Cardiac muscle cell (in vitro differentiated cells and primary cell): ENCODE measurements around the gene LRRC8E. TPM values are rescaled to one million over a fixed set of nuclear protein-coding genes. Genes with fewer than 3 reads are reported as not detected.
"Not testable (repeated sequence)": the region's sequence is repeated elsewhere in the genome, so short reads cannot be mapped to it uniquely, and the experiment has no call there.

Experiments used
- DNase-seq, 2 donors: peaks; one replicate each; pipeline versions ENCODE4 v3.0.0 to v3.0.0-alpha.2; 2010 to 2017; ENCODE audit warnings: low read depth in 1 of 2, low spot score in 1 of 2
- H3K27ac ChIP-seq: fragments of 200-600 bp; sonication (generic); 2 replicates; pipeline ENCODE4 v1.5.1; 2016
- H3K27me3 ChIP-seq: fragments of 200-600 bp; sonication (generic); 2 replicates; pipeline ENCODE4 v1.6.0; 2016; ENCODE audit warnings: control low read depth
- H3K36me3 ChIP-seq: fragments of 200-600 bp; sonication (generic); 2 replicates; pipeline ENCODE4 v1.5.1; 2016; ENCODE audit warnings: control low read depth
- H3K4me1 ChIP-seq: fragments of 200-600 bp; sonication (generic); 2 replicates; pipeline ENCODE4 v1.8.1; 2017; ENCODE audit warnings: low read depth, mild to moderate bottlenecking, mixed run types
- H3K4me3 ChIP-seq: fragments of 200-600 bp; sonication (generic); 2 replicates; pipeline ENCODE4 v1.5.1; 2016; ENCODE audit warnings: mild to moderate bottlenecking
- H3K9me3 ChIP-seq: fragments of 200-600 bp; sonication (generic); 2 replicates; pipeline ENCODE4 v1.5.1; 2017; ENCODE audit warnings: low read depth, mild to moderate bottlenecking, control low read depth
- polyA plus RNA-seq: library from polyadenylated mRNA; unstranded; fragments of >200 nt; fragmentation: Nextera tagmentation; extraction: Ambion mirVana; gene quantifications from 2 replicates; pipeline ENCODE4 v1.2.1, GENCODE V29; 2016
- total RNA-seq: library from RNA; depleted of rRNA; stranded (reverse); fragments of >200 nt; gene quantifications from 2 replicates; pipeline ENCODE4 v1.2.3, GENCODE V29; 2016
- TF ChIP-seq, protein P1 (sequence below): IDR thresholded peaks from 2 replicates; pipeline ENCODE4 v1.5.1; 2012; ENCODE audit warnings: low read depth, mild to moderate bottlenecking, low read length

Gene LRRC8E
- total and polyA plus RNA-seq, 2 experiments from 2014 or later = 2.4 TPM; not detected in 1

DNA sequence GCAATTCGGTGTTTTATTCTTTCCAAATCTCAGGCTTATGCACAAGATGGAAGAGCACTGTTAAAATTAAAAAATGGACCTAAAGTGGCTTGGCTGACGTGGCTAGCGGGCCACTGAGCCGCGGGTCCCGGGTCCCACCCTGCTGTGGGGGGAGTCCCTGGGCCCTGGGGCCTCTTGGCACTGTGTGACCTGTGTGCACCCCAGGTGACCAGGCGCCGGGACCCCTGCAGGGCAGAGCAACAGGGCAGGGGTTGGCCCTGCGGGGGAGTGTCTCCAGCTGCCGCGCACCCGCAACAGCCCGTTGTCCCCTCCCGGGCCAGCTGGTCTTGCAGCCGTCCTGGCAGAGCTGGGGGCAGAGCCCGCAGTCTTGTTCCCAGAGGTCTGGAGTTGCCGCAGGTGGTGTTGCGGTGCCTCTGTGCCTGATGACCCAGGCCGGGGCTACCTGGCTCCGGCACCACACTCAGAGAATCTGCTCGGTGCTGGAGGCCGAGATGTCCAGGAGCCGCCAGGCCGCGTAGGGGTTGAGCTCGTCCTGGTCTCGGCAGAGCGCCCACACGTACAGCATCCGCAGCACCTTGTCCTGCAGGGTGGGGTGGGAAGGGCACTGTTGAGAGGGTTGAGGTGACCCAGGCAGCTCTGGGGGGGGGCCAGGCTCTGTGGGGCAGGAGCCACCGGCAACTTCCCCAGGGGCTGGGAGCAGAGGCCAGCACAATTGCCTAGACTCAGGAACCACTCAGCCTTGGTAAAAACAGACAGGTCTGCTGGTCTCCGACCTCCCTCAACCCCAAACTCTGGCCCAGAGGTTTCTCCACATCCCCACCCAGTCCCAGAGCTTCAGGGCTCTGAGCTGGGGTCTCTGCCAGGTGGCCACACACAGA is 38.7 kb downstream of the LRRC8E start:
- peaks cover 4% of the 10 kb centered on the region for H3K4me1 ChIP-seq
- no peaks in the 10 kb centered on the region for H3K27me3 ChIP-seq
- no peak for DNase-seq
- TF ChIP-seq, protein P1, sequence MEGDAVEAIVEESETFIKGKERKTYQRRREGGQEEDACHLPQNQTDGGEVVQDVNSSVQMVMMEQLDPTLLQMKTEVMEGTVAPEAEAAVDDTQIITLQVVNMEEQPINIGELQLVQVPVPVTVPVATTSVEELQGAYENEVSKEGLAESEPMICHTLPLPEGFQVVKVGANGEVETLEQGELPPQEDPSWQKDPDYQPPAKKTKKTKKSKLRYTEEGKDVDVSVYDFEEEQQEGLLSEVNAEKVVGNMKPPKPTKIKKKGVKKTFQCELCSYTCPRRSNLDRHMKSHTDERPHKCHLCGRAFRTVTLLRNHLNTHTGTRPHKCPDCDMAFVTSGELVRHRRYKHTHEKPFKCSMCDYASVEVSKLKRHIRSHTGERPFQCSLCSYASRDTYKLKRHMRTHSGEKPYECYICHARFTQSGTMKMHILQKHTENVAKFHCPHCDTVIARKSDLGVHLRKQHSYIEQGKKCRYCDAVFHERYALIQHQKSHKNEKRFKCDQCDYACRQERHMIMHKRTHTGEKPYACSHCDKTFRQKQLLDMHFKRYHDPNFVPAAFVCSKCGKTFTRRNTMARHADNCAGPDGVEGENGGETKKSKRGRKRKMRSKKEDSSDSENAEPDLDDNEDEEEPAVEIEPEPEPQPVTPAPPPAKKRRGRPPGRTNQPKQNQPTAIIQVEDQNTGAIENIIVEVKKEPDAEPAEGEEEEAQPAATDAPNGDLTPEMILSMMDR = no peak
- H3K4me3 ChIP-seq = no peak overlapping the region
- H3K36me3 ChIP-seq = peaks cover 8% of the 10 kb centered on the region
- no peaks in the 10 kb centered on the region for H3K9me3 ChIP-seq
- H3K27ac ChIP-seq = no peak overlapping the region

DNA sequence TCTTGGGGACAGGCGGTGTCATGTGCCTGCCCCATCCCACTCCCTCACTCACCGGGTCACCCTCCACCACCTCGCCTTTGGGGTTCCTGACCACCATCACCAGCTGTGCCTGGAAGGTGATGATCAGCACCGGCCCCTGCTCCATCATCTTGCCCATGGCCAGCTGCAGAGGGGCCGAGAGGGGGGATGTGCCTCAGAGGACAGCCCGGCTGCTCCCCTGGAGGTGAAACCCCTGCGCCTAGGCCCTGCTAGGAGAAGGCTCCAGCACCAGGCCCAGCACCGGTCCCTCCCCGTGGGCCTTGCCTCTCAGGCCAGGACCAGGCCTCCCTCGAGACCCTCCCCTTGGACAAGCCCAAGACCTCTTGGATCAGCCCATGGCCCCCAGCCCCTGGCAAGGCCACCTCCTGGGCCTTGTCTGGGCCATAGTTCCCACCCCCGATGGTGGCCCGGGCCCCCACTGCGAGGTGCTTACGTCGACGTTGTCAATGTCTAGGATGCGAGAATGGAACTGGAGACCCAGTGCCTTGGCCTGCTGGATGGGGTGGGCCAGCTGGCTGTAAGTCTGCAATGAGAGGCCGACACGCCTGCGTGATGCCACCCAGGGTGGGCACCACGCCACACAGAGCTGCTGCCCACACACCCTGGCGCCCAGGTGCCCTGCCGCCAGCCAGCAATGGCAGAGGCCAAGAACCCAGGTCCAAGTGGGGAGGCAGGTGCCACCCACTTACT is 39.5 kb downstream of the LRRC8E start:
- DNase-seq = no peak
- H3K36me3 ChIP-seq = peaks cover 15% of the 10 kb centered on the region
- H3K4me3 ChIP-seq = no peak overlapping the region
- H3K4me1 ChIP-seq = peaks cover 4% of the 10 kb centered on the region
- H3K9me3 ChIP-seq = no peaks in the 10 kb centered on the region
- TF ChIP-seq, protein P1 = no peak
- no peaks in the 10 kb centered on the region for H3K27me3 ChIP-seq
- no peak overlapping the region for H3K27ac ChIP-seq

DNA sequence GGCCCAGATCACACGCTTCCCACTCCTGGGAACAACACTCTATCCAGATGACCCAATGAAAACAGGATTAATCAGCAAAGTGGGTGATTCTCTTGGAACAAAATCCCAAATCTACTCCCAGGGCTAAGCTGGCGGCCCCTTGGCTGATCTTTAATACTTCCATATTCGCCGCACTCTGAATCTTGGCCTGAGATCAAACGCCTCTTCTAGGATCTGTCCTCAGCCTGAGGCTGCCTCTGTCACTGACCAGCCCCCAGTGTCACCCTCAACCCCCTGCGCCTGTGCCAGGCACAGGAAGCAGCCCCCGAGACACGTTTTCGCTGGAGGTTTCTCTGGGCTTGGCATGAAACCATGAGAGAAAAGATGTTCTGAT is 40.0 kb downstream of the LRRC8E start:
- TF ChIP-seq, protein P1 = no peak
- H3K9me3 ChIP-seq = no peaks in the 10 kb centered on the region
- peaks cover 4% of the 10 kb centered on the region for H3K4me1 ChIP-seq
- H3K27ac ChIP-seq = no peak overlapping the region
- no peak for DNase-seq
- H3K27me3 ChIP-seq = no peaks in the 10 kb centered on the region
- H3K36me3 ChIP-seq = peaks cover 20% of the 10 kb centered on the region
- no peak overlapping the region for H3K4me3 ChIP-seq

DNA sequence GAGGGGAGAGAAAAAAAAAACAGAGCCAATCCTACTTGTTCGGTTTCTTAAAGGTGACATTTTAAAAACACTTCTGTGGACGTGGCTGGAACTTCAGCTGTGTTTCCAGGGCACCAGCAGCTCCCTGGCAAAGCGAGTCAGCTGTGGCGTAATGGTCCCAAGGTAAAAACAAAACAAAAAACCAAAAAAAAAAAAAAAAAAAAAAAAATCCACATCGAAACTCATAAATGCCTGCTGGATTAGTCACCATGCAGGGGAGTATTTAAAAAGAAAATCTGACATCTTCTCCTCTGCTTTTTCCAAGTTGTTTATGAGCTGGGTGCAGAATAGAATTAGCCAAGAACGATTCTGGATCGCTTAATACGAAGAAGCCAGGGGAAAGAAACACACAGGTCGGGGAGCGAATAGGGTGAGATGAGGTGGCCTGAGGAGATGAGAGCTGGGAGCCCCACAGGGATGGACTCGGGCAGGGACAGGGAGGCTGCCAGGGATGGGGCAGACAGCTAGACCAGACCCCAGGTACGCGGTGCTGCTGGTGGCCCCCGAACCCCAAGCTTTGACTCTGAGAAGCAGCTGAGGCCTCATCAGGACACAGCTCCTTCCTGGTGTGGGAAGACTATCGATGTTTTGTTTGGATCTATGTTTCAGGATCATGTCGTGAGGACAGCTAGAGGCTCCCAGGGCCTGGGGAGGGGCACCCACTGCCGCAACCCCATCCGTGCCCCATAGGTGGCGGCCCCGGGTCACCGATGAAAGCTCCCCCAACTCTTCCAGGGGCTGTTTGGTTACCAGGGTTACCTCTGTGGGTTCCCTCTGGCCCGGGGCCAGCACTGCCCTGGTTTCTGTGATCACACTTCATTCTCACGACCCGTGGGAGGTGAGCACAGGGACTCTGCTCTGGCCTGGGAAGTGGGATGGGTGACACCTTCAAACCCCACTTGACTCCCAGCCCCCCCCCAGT is 40.7 kb downstream of the LRRC8E start:
- Histone ChIP-seq H3K4me1 (peaks cover 4% of the 10 kb centered on the region), H3K27me3 (no peaks in the 10 kb centered on the region), H3K27ac (no peak overlapping the region), H3K4me3 (no peak overlapping the region), H3K9me3 (no peaks in the 10 kb centered on the region), H3K36me3 (peaks cover 24% of the 10 kb centered on the region)
- peak; percentile 49 to 92 for DNase-seq
- TF ChIP-seq, protein P1 = peak; percentile 56

DNA sequence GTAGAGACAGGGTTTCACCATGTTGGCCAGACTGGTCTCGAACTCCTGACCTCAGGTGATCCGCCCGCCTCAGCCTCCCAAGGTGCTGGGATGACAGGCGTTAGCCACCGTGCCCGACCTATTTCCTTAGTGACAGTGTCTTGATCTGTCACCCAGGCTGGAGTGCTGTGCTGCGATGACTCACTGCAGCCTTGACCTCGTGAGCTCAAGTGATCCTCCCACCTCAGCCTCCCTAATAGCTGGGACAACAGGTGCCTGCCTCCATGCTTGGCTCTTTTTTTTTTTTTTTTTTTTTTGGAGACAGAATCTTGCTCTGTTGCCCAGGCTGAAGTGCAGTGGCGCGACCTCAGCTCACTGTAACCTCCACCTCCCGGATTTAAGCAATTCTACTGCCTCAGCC is 41.7 kb downstream of the LRRC8E start:
- not testable (repeated sequence) for DNase-seq, H3K9me3 ChIP-seq, H3K4me3 ChIP-seq, H3K27me3 ChIP-seq, H3K27ac ChIP-seq, H3K4me1 ChIP-seq
- peaks cover 30% of the 10 kb centered on the region for H3K36me3 ChIP-seq
